SK-N-MC (cell line): Measurements from ENCODE around the gene SPARCL1.

Source experiments
- EZH2 ChIP-seq: fragments of 200-600 bp; sonication (generic); IDR thresholded peaks from one replicate; pipeline ENCODE4 v1.6.1; 2017; ENCODE audit warnings: antibody characterized with exemption
- POLR2AphosphoS5 ChIP-seq: IDR thresholded peaks from 2 replicates; pipeline ENCODE4 v1.6.1; 2012; ENCODE audit warnings: mild to moderate bottlenecking, low read depth, low read length, borderline replicate concordance

DNA sequence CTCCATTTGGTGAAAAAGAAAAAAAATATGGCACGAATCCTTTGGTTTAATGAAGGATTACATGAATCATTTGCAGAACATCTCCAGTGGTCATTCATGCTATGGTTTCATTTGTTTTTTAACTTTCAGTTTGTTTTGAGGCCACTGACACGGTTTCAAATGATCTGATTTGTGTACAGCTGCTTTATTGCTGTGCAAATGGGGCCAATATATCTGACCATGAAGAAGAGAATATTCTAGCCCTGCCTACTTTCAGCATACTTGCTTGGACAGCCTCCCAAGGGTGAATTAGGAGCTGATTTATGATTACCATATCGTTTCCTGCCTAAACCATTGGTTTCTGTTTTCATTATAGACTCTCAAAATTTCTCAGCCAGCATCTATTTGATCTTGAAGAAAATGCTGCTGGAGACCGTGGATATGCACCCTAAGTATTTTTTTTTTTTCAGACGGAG lies 30.7 kb downstream of the SPARCL1 start:
- TF ChIP-seq EZH2 = no peak
- TF ChIP-seq POLR2AphosphoS5 = no peak
